ENCODE data around the gene EPB41L4A.

DNA sequence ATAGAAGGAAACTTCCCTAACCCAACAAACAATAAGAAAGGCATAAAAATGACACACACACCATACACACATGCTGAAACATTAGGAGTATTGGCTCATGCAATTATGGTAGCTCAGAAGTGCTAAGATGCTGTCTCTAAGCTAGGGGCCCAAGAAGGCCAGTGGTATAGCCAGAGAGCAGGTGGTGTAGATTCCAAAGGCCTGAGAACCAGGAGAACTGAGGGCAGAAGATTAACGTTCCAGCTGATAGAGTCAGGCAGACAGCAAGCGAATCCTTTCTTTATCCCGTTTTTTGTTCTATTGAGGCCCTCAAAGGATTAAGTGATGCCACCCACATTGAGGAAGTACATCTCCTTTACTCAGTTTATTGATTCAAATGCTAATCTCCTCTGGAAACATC, 262.9 kb downstream of the EPB41L4A start:
- TF ChIP-seq CTCF (IDR thresholded peaks at IDR 0.05), result no peak
- no peak for TF ChIP-seq POLR2A (IDR thresholded peaks at IDR 0.05)

Data from body of pancreas (tissue), 4 donors.